Activated naive CD4-positive, alpha-beta T cell treated with Interleukin-2 at 50 U/mL for 16 hours (primary cell): Measurements from ENCODE around the gene CPNE8.

ENCODE experiments used
- DNase-seq: peaks from one replicate; pipeline ENCODE4 v3.0.0-alpha.2; 2020

CPNE8 gene

DNA sequence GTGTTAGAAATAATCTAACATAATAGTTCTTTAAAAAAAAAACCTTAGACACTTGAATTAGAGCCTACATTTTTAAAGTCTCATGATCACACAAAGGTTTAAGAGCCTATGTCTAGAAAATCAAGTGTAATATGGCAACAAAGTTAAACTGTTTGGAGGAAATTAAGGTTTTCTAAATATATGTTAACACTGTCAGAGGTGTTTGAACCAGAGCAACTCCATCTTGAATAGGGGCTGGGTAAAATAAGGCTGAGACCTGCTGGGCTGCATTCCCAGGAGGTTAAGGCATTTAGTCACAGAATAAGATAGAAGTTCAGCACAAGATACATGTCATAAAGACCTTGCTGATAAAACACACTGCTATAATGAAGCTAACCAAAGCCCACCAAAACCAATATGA lies 12.4 kb downstream of the CPNE8 start:
- DNase-seq = no peak

DNA sequence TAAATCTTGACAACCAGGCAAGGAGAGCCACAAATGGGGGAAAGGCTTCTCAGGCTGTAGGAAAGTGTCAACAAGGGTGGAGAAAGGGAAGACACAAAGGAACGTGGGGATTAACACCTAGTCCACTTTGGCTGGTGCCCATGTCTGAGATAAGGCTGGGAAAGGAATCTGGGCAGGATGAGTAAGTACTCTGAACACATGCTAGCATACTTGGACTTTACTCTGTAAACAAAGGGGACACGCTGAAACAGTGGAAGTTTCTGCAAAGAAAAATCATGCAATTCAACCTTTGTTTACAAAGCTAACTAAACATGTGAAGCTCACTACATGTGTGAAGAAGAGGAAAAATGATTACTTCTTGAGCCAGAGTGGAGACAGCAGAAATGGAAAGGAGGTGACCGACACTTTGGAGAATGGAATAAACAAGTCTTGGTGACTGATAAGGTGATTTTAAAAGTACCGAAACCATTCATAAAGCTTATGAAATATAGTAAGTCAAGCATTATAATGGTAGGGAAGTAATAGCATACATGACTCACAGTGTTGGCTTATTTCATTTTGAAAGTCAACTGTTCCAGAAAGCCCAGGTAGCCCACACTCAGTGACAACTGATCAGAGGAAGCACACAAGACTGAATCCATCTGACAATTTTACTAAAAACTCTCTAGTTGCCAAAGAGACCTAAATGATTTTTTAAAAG lies 13.2 kb downstream of the CPNE8 start:
- no peak for DNase-seq

DNA sequence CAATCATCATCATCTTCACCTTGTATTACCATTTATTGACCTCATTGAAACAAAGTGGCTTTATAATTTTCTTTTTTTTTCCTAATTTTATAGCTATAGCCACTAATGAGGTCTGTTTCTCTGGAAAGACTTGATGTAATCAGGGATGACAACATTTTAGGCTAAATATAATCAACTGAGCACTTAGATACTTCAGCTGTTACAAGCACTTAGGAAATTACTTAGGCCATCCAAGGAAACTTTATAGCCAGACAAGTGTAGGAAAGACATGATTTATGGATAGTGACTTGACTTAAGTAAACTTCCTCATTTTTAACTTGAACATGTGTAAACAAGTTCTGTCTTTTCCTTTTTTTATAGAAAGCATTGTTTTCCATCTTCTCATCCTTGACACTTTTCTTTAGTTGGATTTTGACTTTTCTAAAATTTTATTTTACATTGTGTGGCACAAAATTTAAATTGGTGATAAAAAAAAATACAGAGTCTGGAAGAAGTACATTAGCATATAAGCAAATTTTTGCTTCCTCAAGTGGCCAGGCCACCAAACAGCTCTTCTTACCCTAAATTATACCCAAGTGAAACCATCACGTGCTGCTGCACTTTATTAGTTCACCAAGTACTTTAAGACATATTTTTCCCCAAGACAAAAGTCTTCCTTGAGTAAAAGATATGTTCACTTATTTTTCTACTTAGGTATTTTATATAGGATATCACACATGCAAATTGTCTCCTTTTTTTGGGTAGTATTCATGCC lies 15.1 kb downstream of the CPNE8 start:
- no peak for DNase-seq

DNA sequence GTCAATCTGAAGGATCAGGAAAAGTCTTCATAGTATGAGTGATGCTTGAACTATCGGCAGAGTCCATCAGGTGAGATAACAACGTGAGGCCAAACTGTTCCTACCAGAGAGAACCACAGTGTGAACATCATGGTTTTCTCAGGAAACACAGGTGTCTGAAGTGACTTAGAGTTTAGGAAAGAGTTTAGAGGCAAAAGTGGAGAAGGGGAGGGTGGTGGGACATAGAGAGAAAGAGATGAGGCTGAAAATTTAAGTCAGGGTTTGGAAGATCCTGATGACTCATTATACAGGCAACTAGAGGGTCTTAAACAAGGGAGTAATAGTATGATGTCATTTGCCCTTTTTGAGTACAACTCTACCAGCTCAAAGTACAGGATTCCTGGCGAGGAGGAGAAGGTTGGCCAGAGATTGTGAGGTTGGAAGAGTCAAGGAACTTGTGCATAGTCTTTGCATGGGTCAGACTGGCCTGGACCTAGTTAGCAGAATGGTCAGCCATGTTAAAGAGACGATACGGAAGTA lies 16.0 kb downstream of the CPNE8 start:
- DNase-seq = no peak

GRCh38 chr12:38887770-38888169 lies 17.6 kb downstream of the CPNE8 start:
- DNase-seq = no peak

DNA sequence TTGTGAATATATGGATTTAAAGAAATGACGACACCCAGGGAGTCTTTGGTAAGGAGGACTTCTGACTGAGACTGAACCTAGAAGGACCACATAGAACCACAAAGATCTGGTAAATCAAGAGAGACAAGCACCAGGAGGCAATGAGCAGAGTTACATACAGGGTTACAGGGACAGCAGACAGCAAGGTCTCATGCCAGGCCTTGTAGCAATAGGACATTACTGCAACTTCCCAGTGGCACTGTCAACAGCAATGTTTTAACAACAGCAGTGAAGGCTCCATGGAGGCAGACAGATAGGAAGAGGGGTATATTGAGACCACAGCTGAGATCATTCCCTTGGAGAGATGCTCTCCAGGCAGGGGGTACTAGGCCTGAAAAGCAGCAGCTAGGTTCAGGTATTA lies 18.5 kb downstream of the CPNE8 start:
- DNase-seq = no peak

GRCh38 chr12:38886064-38886463 lies 19.3 kb downstream of the CPNE8 start:
- DNase-seq = no peak

GRCh38 chr12:38884666-38885065 lies 20.7 kb downstream of the CPNE8 start:
- no peak for DNase-seq

GRCh38 chr12:38883629-38884134 lies 21.7 kb downstream of the CPNE8 start:
- no peak for DNase-seq

DNA sequence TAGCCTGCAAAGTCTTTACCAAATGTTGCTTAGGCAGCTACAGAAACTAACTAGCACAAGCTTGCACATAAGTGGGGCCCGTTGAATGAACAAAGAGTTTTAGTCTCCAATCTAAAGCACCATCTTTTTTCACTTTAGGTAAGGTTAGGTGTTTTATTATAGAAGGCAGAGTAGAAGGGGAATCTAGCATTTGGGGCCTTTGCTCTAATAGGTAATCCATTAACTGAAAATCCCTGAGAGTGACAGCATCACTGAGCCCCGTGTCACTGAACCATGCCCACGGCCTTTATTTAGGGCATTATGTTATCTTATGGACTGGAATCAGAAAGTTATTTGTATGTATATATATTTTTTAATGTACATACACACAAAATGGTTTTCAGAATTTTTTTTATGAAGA lies 25.1 kb downstream of the CPNE8 start:
- DNase-seq = no peak

- no peak for DNase-seq
These were observed 26.4 kb downstream of the CPNE8 start for GRCh38 chr12:38878986-38879385.

GRCh38 chr12:38878333-38878705 lies 27.1 kb downstream of the CPNE8 start:
- DNase-seq = no peak

DNA sequence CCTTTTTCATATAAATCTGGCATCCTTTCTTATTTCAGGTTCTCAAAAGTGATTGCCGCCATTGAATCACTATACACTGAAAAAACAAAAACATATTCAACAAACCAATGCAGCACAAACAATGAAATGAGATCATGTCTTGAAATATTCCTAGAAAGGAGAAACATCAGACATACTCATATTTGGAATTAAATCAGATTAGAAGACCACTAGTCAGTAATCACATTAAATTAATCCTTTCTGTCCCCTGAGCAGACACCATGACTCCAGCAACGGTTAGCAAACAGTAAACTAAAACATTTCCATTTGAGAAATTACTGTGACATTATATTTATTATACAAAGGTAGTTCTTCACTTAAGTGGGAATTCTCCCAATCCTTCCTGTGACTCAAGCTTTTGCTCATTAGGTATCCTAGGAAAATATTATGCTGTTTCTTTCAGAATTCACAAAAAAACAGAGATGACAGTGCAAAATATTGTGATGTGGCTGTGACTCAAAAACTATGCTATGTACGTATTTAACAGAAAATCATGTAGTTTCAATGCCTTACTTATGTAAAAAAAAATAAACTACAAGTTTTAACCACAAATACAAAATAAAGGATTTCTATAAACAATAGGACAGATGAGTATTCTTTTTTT lies 29.7 kb downstream of the CPNE8 start:
- no peak for DNase-seq

DNA sequence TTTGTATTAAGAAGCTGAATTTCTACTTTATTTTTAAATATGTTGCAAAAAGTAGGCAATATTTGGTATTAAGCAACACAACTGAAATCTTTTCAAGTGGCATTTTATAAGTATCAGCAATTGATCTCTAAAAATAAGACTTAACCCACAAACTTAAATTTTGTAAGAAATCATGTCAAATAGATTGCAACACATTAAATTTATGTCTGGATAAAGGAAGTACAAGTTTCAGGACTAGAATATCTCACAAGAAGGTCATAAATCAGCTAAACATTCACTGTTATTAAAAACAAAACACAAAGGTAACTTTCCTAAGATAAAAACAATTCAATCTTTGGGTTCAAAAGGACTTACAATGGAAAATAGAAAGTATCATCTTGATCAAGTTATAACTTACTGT lies 32.8 kb downstream of the CPNE8 start:
- no peak for DNase-seq

DNA sequence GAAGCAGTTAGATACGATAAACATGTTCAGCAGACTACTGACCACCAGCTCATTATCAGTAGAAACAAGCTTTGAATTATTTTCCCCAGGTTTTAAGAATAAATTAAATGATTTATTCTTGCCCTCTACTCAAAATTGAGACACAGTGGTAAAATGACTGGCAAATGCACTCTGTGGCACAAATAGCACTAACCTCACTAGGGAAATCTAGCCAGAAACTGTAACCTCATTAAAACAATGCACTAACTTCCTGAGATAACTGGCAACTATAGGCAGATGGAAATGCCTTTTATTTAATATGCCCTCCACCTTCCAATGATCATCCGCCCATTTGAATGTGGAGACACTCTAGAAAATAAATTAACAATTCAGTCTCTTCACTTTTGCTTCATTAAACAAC lies 33.2 kb downstream of the CPNE8 start:
- DNase-seq = no peak

DNA sequence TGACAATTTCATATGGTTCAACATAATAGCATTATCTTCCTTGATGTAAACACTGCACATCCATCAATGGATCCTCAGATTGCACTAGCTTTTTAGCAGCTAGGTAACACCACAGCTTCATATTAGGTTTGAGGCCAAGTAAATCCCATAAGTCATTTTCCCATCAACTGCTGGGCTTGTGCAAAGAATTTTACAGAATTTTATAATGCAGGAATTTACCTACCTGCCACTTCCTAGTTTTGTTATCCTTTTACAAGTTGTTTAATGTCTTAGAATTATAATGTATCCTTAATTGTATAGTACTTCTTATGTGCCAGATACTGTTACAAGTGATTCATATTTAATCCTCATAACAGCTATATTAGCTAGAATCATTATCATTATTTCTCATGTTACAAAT lies 36.4 kb downstream of the CPNE8 start:
- DNase-seq = no peak

DNA sequence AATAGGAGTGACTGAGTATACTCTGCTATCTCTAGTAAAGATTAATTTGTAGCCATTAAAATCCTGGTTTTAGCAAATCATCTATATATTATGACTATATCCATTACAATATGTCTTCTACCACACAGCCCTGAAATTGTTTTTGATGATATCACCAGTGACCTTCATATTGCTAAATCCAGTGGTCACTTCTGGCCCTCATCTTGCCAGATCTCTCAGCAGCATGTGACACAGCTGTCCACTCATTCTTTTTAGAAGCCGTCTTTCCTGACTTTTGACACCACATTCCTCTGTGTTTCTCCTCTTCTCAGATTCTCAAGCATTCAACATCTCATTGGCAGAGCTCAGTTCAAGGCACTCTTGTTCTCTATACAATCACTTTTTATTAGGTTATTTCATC lies 54.9 kb downstream of the CPNE8 start:
- DNase-seq = no peak

- no peak for DNase-seq
These were observed 58.1 kb downstream of the CPNE8 start for GRCh38 chr12:38847247-38847646.

DNA sequence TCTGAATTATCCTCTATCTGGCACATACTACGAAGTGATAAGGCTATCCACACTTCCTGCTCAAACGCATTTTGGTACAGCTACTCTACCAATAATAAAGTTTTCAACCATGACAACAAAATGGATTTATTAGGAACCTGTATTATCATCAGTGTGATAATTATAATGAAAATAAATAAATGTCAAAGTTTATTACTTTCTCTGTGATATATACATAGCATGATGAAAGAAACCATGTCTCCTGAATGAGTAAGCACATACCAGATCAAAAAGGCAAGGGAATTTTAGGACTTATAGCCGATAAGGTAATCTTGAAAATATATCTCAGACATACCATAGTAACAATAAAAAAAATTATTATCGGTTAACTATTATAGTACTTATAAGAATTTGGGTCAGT lies 61.1 kb downstream of the CPNE8 start:
- DNase-seq = no peak

DNA sequence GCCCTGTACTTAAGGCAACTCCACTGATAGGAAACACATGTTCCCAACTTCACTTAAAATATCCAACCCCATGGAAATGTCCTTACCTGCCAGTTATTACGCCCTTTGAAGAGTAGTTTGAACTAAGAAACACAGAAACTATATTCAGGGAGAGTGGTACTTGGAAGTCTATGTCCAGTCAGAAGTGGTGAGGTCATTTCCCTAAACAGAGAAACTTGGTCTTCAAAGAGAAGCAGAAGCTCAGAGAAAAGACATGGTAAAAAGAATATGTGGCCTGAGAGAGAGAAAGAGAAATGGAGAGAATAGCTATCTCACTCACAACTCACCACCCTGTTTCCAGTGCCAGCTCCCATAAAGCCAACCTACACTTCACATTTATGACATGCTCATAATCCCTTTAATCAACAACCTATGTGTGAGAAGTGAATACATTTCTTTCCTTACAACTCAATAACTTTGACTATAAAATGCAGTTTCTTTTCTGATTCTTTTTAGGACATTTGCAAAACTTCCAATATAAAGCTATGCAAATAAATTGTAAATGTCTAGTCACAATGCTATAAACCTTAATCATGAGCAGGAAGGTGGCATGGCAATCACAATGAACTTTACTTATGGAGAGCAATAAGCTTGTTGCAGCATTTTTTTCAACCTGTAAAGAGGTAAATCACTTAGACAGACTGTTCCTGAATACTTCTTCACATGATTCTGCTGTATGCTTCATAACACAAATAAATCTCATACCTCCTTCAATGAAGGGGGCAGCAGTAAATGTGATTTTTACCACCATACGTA lies 67.1 kb downstream of the CPNE8 start:
- no peak for DNase-seq

DNA sequence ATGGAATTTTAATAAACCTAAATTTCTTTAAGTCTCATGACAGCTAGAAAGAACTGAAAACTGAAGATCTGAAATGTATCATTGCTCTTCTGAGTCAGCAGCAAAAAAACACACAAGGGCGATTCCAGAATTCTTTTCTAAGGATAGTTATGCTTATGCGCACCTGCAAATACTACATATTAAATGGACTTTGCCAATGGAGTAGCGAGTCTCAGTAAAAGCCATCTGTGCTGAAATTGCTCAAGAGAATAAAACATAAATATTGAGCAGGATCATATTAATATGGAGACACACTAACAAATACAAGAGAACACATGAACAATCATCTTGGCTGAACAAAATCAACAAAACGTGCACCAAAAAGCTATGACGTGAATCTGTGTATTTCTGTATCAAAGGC lies 73.7 kb downstream of the CPNE8 start:
- no peak for DNase-seq

- no peak for DNase-seq
These were observed 80.4 kb downstream of the CPNE8 start for GRCh38 chr12:38825006-38825405.

DNA sequence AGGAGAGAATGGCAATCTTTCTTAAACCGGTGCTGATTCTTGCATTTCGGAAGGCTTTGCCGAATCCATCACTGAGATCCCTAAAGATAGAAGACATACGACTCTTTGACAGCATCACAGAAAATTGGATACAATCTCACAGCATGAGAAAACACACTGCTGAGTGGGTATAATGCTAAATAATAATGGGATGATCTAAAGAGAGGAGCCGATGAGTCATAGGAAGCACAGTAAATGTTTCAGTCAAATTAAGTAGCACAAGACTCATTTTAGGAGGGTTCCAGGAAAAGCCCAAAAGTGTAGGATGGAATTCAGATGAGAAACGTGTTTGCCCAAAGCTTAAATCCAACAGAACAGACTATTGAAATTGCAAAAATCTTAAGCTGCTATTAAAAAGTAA lies 81.7 kb downstream of the CPNE8 start:
- DNase-seq = no peak
